WTC11 (cell line): Measurements from ENCODE around the gene TMEM256. TPM values are rescaled to one million over a fixed set of nuclear protein-coding genes. Genes with fewer than 3 reads are reported as not detected.

ENCODE experiments used
- ATAC-seq: fragments of 200-7000 bp; cut with Tn5 transposase; 2 replicates; pipeline ENCODE4 v1.10.0; 2021; ENCODE audit warnings: mild to moderate bottlenecking, moderate library complexity
- CTCF ChIA-PET: fragments of 300-600 bp; sonication (Branson Sonifier 250); formaldehyde crosslinking; loops from one replicate; lab custom pipeline; 2021; ENCODE audit warnings: antibody characterized with exemption; lab: Charles Lee
- POLR2A ChIA-PET: fragments of 350-600 bp; sonication (Branson Sonifier 250); formaldehyde crosslinking; loops from one replicate; lab custom pipeline; 2021; ENCODE audit warnings: antibody characterized with exemption; lab: Charles Lee
- DNase-seq: peaks from one replicate; pipeline ENCODE4 v3.0.0; 2021; ENCODE audit warnings: low spot score
- H3K27ac Mint-ChIP-seq: 2 replicates; pipeline ENCODE4 v1.8.0; 2021; ENCODE audit warnings: mixed read lengths
- H3K27me3 Mint-ChIP-seq: 2 replicates; pipeline ENCODE4 v1.8.0; 2021; ENCODE audit warnings: low read depth, mild to moderate bottlenecking, moderate library complexity, mixed read lengths
- H3K36me3 Mint-ChIP-seq: 2 replicates; pipeline ENCODE4 v1.8.0; 2021; ENCODE audit warnings: mixed read lengths
- H3K4me1 Mint-ChIP-seq: 2 replicates; pipeline ENCODE4 v1.8.0; 2022; ENCODE audit warnings: mixed read lengths
- H3K4me3 Mint-ChIP-seq: 2 replicates; pipeline ENCODE4 v1.8.0; 2021; ENCODE audit warnings: mild to moderate bottlenecking, moderate library complexity, mixed read lengths
- H3K9me3 Mint-ChIP-seq: 2 replicates; pipeline ENCODE4 v1.8.0; 2021; ENCODE audit warnings: mixed read lengths
- ATF3 ChIP-seq: sonication (generic); formaldehyde crosslinking; conservative IDR thresholded peaks from 2 replicates; pipeline ENCODE4 v1.8.1; 2022; ENCODE audit warnings: mild to moderate bottlenecking, missing genetic modification reagents
- E2F4 ChIP-seq: sonication (generic); formaldehyde crosslinking; IDR thresholded peaks from 2 replicates; pipeline ENCODE4 v1.8.1; 2022; ENCODE audit warnings: low read depth, mild to moderate bottlenecking, moderate library complexity, missing genetic modification reagents, borderline replicate concordance
- ELF4 ChIP-seq: sonication (generic); formaldehyde crosslinking; IDR thresholded peaks from 2 replicates; pipeline ENCODE4 v1.8.1; 2022; ENCODE audit warnings: low read depth, mild to moderate bottlenecking, moderate library complexity, missing genetic modification reagents
- FOXP1 ChIP-seq: sonication (generic); formaldehyde crosslinking; IDR thresholded peaks from 2 replicates; pipeline ENCODE4 v1.8.0; 2022; ENCODE audit warnings: missing genetic modification reagents, mild to moderate bottlenecking, moderate library complexity, borderline replicate concordance
- GABPB1 ChIP-seq: sonication (generic); formaldehyde crosslinking; IDR thresholded peaks from 2 replicates; pipeline ENCODE4 v1.8.1; 2023; ENCODE audit warnings: mild to moderate bottlenecking, missing genetic modification reagents
- KAT7 ChIP-seq: sonication (generic); formaldehyde crosslinking; IDR thresholded peaks from 2 replicates; pipeline ENCODE4 v1.8.1; 2023; ENCODE audit warnings: missing genetic modification reagents, mild to moderate bottlenecking, borderline replicate concordance
- MYBL2 ChIP-seq: sonication (generic); formaldehyde crosslinking; IDR thresholded peaks from 2 replicates; pipeline ENCODE4 v1.8.1; 2023; ENCODE audit warnings: mild to moderate bottlenecking, moderate library complexity, missing genetic modification reagents
- NFATC4 ChIP-seq: fragments of 250-450 bp; sonication (Bioruptor Pico); IDR thresholded peaks from 2 replicates; pipeline ENCODE4 v1.9.0; 2021; ENCODE audit warnings: mild to moderate bottlenecking
- NFE2L1 ChIP-seq: sonication (generic); formaldehyde crosslinking; IDR thresholded peaks from 2 replicates; pipeline ENCODE4 v1.8.1; 2023; ENCODE audit warnings: missing genetic modification reagents
- PRRX2 ChIP-seq: fragments of 250-450 bp; sonication (Bioruptor Pico); IDR thresholded peaks from 2 replicates; pipeline ENCODE4 v1.8.0; 2021; ENCODE audit warnings: mild to moderate bottlenecking
- RELA ChIP-seq: sonication (generic); formaldehyde crosslinking; IDR thresholded peaks from 2 replicates; pipeline ENCODE4 v1.8.1; 2022; ENCODE audit warnings: missing genetic modification reagents, mild to moderate bottlenecking, borderline replicate concordance
- SP1 ChIP-seq: sonication (generic); formaldehyde crosslinking; conservative IDR thresholded peaks from 2 replicates; pipeline ENCODE4 v1.8.1; 2022; ENCODE audit warnings: missing genetic modification reagents
- TP53 ChIP-seq: sonication (generic); formaldehyde crosslinking; IDR thresholded peaks from 2 replicates; pipeline ENCODE4 v1.8.1; 2023; ENCODE audit warnings: mild to moderate bottlenecking, missing genetic modification reagents
- ZBTB21 ChIP-seq: sonication (generic); formaldehyde crosslinking; IDR thresholded peaks from 2 replicates; pipeline ENCODE4 v1.8.1; 2023; ENCODE audit warnings: mild to moderate bottlenecking, missing genetic modification reagents, borderline replicate concordance
- ZNF138 ChIP-seq: sonication (generic); formaldehyde crosslinking; conservative IDR thresholded peaks from 2 replicates; pipeline ENCODE4 v1.8.1; 2022; ENCODE audit warnings: mild to moderate bottlenecking, moderate library complexity, missing genetic modification reagents
- ZNF263 ChIP-seq: sonication (generic); formaldehyde crosslinking; IDR thresholded peaks from 2 replicates; pipeline ENCODE4 v1.8.1; 2022; ENCODE audit warnings: low read depth, mild to moderate bottlenecking, moderate library complexity, missing genetic modification reagents
- ZNF416 ChIP-seq: fragments of 250-450 bp; sonication (Bioruptor Pico); IDR thresholded peaks from 2 replicates; pipeline ENCODE4 v1.9.0; 2021; ENCODE audit warnings: mild to moderate bottlenecking, inconsistent platforms
- total RNA-seq: library from RNA; stranded (reverse); gene quantifications from 3 replicates; pipeline ENCODE4 v1.2.3, GENCODE V29; 2021
- TF ChIP-seq, protein P1 (sequence below): sonication (generic); formaldehyde crosslinking; IDR thresholded peaks from 2 replicates; pipeline ENCODE4 v1.8.0; 2022; ENCODE audit warnings: mild to moderate bottlenecking, missing genetic modification reagents
- TF ChIP-seq, protein P2 (sequence below): sonication (generic); formaldehyde crosslinking; IDR thresholded peaks from 2 replicates; pipeline ENCODE4 v1.8.0; 2023; ENCODE audit warnings: mild to moderate bottlenecking, missing genetic modification reagents
- TF ChIP-seq, protein P3 (sequence below): sonication (generic); formaldehyde crosslinking; IDR thresholded peaks from 2 replicates; pipeline ENCODE4 v1.8.1; 2023; ENCODE audit warnings: mild to moderate bottlenecking, missing genetic modification reagents
- TF ChIP-seq, protein P4 (sequence below): sonication (generic); formaldehyde crosslinking; IDR thresholded peaks from 2 replicates; pipeline ENCODE4 v1.8.0; 2022; ENCODE audit warnings: mild to moderate bottlenecking, missing genetic modification reagents
- TF ChIP-seq, protein P5 (sequence below): sonication (generic); formaldehyde crosslinking; IDR thresholded peaks from 2 replicates; pipeline ENCODE4 v1.8.1; 2022; ENCODE audit warnings: missing genetic modification reagents, borderline replicate concordance

TMEM256 gene
- total RNA-seq, 1 experiment from 2014 or later: 132 TPM

DNA sequence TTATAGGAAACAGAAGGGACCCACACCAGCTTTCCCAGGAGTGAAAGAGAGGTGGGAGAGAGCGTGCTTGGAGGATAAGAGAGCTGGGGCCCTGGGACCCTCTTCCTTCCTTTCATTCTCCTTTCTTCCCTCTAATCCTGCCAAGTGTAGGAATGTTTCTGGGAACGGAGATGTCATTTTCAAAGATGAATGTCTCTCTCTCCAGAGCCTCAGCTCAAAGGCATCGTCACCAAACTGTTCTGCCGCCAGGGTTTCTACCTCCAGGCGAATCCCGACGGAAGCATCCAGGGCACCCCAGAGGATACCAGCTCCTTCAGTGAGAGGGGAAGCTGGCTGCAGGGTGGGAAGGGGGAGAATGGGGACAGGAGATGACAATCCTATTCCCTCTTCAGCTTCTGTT is 37.4 kb upstream of the TMEM256 start (continued):
- TF ChIP-seq E2F4 (CRISPR knock-in tag) (no peak), ZBTB21 (no peak), FOXP1 (no peak), NFATC4 (CRISPR knock-in tag) (no peak)
- TF ChIP-seq, protein P1, sequence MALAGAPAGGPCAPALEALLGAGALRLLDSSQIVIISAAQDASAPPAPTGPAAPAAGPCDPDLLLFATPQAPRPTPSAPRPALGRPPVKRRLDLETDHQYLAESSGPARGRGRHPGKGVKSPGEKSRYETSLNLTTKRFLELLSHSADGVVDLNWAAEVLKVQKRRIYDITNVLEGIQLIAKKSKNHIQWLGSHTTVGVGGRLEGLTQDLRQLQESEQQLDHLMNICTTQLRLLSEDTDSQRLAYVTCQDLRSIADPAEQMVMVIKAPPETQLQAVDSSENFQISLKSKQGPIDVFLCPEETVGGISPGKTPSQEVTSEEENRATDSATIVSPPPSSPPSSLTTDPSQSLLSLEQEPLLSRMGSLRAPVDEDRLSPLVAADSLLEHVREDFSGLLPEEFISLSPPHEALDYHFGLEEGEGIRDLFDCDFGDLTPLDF (CRISPR knock-in tag): no peak

DNA sequence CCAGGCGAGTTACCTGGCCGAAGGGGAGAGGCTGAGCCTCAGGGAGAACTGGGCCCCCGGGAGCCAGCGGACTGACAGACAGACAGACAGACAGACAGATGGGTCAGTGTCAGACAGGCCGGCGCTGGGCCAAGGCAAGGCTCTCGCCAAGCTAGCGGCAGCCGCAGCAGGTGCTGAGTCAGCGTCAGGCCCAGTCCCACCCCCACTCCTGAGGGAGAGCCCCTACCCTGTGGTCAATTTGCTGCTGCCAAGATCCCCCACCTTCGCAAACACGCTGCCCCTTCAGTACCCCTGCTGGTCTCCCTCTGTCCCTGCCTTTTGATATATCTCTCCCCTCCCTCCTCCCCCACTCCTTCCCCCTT is 36.9 kb upstream of the TMEM256 start:
- DNase-seq (peak; percentile 64), ATAC-seq (no peak; the same call in 1 of the 2 replicates)
- H3K27me3 Mint-ChIP-seq: peaks cover 35% of the 10 kb centered on the region
- H3K9me3 Mint-ChIP-seq: no peaks in the 10 kb centered on the region
- peak overlapping the region; percentile 97 for H3K4me3 Mint-ChIP-seq
- peak overlapping the region; percentile 98 for H3K27ac Mint-ChIP-seq
- H3K36me3 Mint-ChIP-seq: no peaks in the 10 kb centered on the region; the same call in 1 of the 2 replicates
- TF ChIP-seq RELA (CRISPR knock-in tag) (no peak), ZNF138 (no peak), NFE2L1 (no peak), ELF4 (CRISPR knock-in tag) (no peak), ZNF416 (CRISPR knock-in tag) (0 out of 2 replicates have a peak, but pooled peaks have one; percentile 43), ATF3 (CRISPR knock-in tag) (no peak)
- TF ChIP-seq, protein P2, sequence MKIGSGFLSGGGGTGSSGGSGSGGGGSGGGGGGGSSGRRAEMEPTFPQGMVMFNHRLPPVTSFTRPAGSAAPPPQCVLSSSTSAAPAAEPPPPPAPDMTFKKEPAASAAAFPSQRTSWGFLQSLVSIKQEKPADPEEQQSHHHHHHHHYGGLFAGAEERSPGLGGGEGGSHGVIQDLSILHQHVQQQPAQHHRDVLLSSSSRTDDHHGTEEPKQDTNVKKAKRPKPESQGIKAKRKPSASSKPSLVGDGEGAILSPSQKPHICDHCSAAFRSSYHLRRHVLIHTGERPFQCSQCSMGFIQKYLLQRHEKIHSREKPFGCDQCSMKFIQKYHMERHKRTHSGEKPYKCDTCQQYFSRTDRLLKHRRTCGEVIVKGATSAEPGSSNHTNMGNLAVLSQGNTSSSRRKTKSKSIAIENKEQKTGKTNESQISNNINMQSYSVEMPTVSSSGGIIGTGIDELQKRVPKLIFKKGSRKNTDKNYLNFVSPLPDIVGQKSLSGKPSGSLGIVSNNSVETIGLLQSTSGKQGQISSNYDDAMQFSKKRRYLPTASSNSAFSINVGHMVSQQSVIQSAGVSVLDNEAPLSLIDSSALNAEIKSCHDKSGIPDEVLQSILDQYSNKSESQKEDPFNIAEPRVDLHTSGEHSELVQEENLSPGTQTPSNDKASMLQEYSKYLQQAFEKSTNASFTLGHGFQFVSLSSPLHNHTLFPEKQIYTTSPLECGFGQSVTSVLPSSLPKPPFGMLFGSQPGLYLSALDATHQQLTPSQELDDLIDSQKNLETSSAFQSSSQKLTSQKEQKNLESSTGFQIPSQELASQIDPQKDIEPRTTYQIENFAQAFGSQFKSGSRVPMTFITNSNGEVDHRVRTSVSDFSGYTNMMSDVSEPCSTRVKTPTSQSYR (CRISPR knock-in tag): no peak
- ChIA-PET CTCF (interaction anchor here (0.6 to 3.8 kb wide), 17 partner anchors 21 to 679 kb away, joined by 3 to 21 read pairs (median 5); partner anchors contain the start of genes NLGN2, PLSCR3, SPEM1 and TMEM256), POLR2A (interaction anchor here (0.6 to 2.4 kb wide), 6 partner anchors 21 to 159 kb away, joined by 3 to 15 read pairs (median 5); partner anchors contain the start of genes POLR2A, SLC2A4 and TMEM256)
- peaks cover 38% of the 10 kb centered on the region for H3K4me1 Mint-ChIP-seq

GRCh38 chr17:7440113-7440833 is 36.4 kb upstream of the TMEM256 start:
- ATAC-seq (peak; percentile 6), DNase-seq (peak; percentile 71)
- Mint-ChIP-seq H3K27me3 (peaks cover 34% of the 10 kb centered on the region), H3K4me1 (peaks cover 37% of the 10 kb centered on the region), H3K9me3 (no peaks in the 10 kb centered on the region), H3K36me3 (no peaks in the 10 kb centered on the region; the same call in 1 of the 2 replicates), H3K27ac (peak overlapping the region; percentile 98), H3K4me3 (peak overlapping the region; percentile 97)
- ChIA-PET POLR2A (interaction anchor here (0.6 to 2.4 kb wide), 4 partner anchors 12 to 158 kb away, joined by 3 to 15 read pairs (median 6); partner anchors contain the start of genes POLR2A and SLC2A4), CTCF (interaction anchor here (0.6 to 3.8 kb wide), 12 partner anchors 32 to 247 kb away, joined by 3 to 21 read pairs (median 7); partner anchors contain the start of genes ACAP1, NLGN2, PLSCR3 and TMEM256)
- TF ChIP-seq FOXP1: peak; percentile 48; the same call in 1 of the 2 replicates
- TF ChIP-seq SP1 (CRISPR knock-in tag): peak; percentile 53
- no peak for TF ChIP-seq GABPB1
- TF ChIP-seq ZNF263 (CRISPR knock-in tag): no peak
- TF ChIP-seq, protein P3, sequence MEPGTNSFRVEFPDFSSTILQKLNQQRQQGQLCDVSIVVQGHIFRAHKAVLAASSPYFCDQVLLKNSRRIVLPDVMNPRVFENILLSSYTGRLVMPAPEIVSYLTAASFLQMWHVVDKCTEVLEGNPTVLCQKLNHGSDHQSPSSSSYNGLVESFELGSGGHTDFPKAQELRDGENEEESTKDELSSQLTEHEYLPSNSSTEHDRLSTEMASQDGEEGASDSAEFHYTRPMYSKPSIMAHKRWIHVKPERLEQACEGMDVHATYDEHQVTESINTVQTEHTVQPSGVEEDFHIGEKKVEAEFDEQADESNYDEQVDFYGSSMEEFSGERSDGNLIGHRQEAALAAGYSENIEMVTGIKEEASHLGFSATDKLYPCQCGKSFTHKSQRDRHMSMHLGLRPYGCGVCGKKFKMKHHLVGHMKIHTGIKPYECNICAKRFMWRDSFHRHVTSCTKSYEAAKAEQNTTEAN: 0 out of 2 replicates have a peak, but pooled peaks have one; percentile 10
- TF ChIP-seq PRRX2 (CRISPR knock-in tag): no peak
- no peak for TF ChIP-seq TP53 (CRISPR knock-in tag)
- TF ChIP-seq ZNF416 (CRISPR knock-in tag): no peak
- 0 out of 2 replicates have a peak, but pooled peaks have one; percentile 34 for TF ChIP-seq MYBL2 (CRISPR knock-in tag)
- TF ChIP-seq, protein P4, sequence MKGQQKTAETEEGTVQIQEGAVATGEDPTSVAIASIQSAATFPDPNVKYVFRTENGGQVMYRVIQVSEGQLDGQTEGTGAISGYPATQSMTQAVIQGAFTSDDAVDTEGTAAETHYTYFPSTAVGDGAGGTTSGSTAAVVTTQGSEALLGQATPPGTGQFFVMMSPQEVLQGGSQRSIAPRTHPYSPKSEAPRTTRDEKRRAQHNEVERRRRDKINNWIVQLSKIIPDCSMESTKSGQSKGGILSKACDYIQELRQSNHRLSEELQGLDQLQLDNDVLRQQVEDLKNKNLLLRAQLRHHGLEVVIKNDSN (CRISPR knock-in tag): peak; percentile 98
- TF ChIP-seq, protein P5, sequence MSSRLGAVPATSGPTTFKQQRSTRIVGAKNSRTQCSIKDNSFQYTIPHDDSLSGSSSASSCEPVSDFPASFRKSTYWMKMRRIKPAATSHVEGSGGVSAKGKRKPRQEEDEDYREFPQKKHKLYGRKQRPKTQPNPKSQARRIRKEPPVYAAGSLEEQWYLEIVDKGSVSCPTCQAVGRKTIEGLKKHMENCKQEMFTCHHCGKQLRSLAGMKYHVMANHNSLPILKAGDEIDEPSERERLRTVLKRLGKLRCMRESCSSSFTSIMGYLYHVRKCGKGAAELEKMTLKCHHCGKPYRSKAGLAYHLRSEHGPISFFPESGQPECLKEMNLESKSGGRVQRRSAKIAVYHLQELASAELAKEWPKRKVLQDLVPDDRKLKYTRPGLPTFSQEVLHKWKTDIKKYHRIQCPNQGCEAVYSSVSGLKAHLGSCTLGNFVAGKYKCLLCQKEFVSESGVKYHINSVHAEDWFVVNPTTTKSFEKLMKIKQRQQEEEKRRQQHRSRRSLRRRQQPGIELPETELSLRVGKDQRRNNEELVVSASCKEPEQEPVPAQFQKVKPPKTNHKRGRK: no peak
- TF ChIP-seq ELF4 (CRISPR knock-in tag): no peak
- no peak for TF ChIP-seq KAT7 (CRISPR knock-in tag)
